ENCODE measurements around the gene RDM1.

The RDM1 gene

GRCh38 chr17:35895636-35896587 lies 34.7 kb downstream of the RDM1 start:
- no peak overlapping the region for H2AFZ ChIP-seq (ENCODE audit: low read depth, low read length, severe bottlenecking)

GRCh38 chr17:35894206-35894605 lies 36.4 kb downstream of the RDM1 start:
- Histone ChIP-seq H3K27ac (ENCODE audit: low read depth, low read length) (no peak overlapping the region), H3K79me2 (ENCODE audit: insufficient read depth, low read length) (no peaks in the 10 kb centered on the region), H3F3A (ENCODE audit: insufficient read depth) (no peaks in the 10 kb centered on the region), H3K27me3 (ENCODE audit: low read length) (no peaks in the 10 kb centered on the region), H3K9ac (ENCODE audit: low read length) (no peak overlapping the region), H3K9me2 (replicated peaks; ENCODE audit: insufficient read depth, low read length) (no peaks in the 10 kb centered on the region), H2AFZ (ENCODE audit: low read depth, low read length, severe bottlenecking) (no peak overlapping the region), H3K4me3 (ENCODE audit: insufficient read depth, low read length, poor library complexity, severe bottlenecking) (no peak overlapping the region), H3K4me2 (ENCODE audit: low read depth, low read length, poor library complexity, severe bottlenecking) (no peak overlapping the region), H3K36me3 (ENCODE audit: low read length) (no peaks in the 10 kb centered on the region), H3K9me3 (ENCODE audit: insufficient read depth, low read length) (no peaks in the 10 kb centered on the region), H4K20me1 (ENCODE audit: low read depth, low read length) (no peaks in the 10 kb centered on the region)
- TF ChIP-seq EZH2phosphoT487 (conservative IDR thresholded peaks at IDR 0.05; ENCODE audit: low read length) (no peak), CTCF (IDR thresholded peaks at IDR 0.05; ENCODE audit: insufficient read depth, low read length, poor library complexity, severe bottlenecking) (no peak)

More at GRCh38 chr17:35895636-35896587, 34.7 kb downstream of the RDM1 start:
- H3K27me3 ChIP-seq (ENCODE audit: low read length), result no peaks in the 10 kb centered on the region
- no peaks in the 10 kb centered on the region for H3F3A ChIP-seq (ENCODE audit: insufficient read depth)
- H3K79me2 ChIP-seq (ENCODE audit: insufficient read depth, low read length), result no peaks in the 10 kb centered on the region
- no peaks in the 10 kb centered on the region for H3K9me2 ChIP-seq (replicated peaks; ENCODE audit: insufficient read depth, low read length)
- no peak overlapping the region for H3K27ac ChIP-seq (ENCODE audit: low read depth, low read length)
- TF ChIP-seq EZH2phosphoT487 (conservative IDR thresholded peaks at IDR 0.05; ENCODE audit: low read length), result no peak
- TF ChIP-seq CTCF (IDR thresholded peaks at IDR 0.05; ENCODE audit: insufficient read depth, low read length, poor library complexity, severe bottlenecking), result no peak
- H4K20me1 ChIP-seq (ENCODE audit: low read depth, low read length), result no peaks in the 10 kb centered on the region
- no peak overlapping the region for H3K4me2 ChIP-seq (ENCODE audit: low read depth, low read length, poor library complexity, severe bottlenecking)
- H3K9me3 ChIP-seq (ENCODE audit: insufficient read depth, low read length), result no peaks in the 10 kb centered on the region
- H3K36me3 ChIP-seq (ENCODE audit: low read length), result no peaks in the 10 kb centered on the region
- no peak overlapping the region for H3K9ac ChIP-seq (ENCODE audit: low read length)
- no peak overlapping the region for H3K4me3 ChIP-seq (ENCODE audit: insufficient read depth, low read length, poor library complexity, severe bottlenecking)

- no peaks in the 10 kb centered on the region for H3K9me3 ChIP-seq (ENCODE audit: insufficient read depth, low read length)
- no peaks in the 10 kb centered on the region for H3K27me3 ChIP-seq (ENCODE audit: low read length)
- H3K27ac ChIP-seq (ENCODE audit: low read depth, low read length), result no peak overlapping the region
- no peak overlapping the region for H3K4me2 ChIP-seq (ENCODE audit: low read depth, low read length, poor library complexity, severe bottlenecking)
- H2AFZ ChIP-seq (ENCODE audit: low read depth, low read length, severe bottlenecking), result no peak overlapping the region
- no peaks in the 10 kb centered on the region for H3K79me2 ChIP-seq (ENCODE audit: insufficient read depth, low read length)
- no peaks in the 10 kb centered on the region for H3F3A ChIP-seq (ENCODE audit: insufficient read depth)
- TF ChIP-seq EZH2phosphoT487 (conservative IDR thresholded peaks at IDR 0.05; ENCODE audit: low read length), result no peak
- TF ChIP-seq CTCF (IDR thresholded peaks at IDR 0.05; ENCODE audit: insufficient read depth, low read length, poor library complexity, severe bottlenecking), result no peak
- no peaks in the 10 kb centered on the region for H4K20me1 ChIP-seq (ENCODE audit: low read depth, low read length)
- H3K36me3 ChIP-seq (ENCODE audit: low read length), result no peaks in the 10 kb centered on the region
- no peak overlapping the region for H3K4me3 ChIP-seq (ENCODE audit: insufficient read depth, low read length, poor library complexity, severe bottlenecking)
- no peaks in the 10 kb centered on the region for H3K9me2 ChIP-seq (replicated peaks; ENCODE audit: insufficient read depth, low read length)
- no peak overlapping the region for H3K9ac ChIP-seq (ENCODE audit: low read length)
Observed at GRCh38 chr17:35893751-35894150, 36.8 kb downstream of the RDM1 start.

Measured in SU-DHL-6 (cell line).